Measurements from ENCODE around the gene TMEM270. TPM values are rescaled to one million over a fixed set of nuclear protein-coding genes. Genes with fewer than 3 reads are reported as not detected.

Gene TMEM270
- total and polyA plus RNA-seq, 10 of the 15 experiments (the other 5 are each of a cell fraction or from before 2014, with no cell fraction given), result not detected

DNA sequence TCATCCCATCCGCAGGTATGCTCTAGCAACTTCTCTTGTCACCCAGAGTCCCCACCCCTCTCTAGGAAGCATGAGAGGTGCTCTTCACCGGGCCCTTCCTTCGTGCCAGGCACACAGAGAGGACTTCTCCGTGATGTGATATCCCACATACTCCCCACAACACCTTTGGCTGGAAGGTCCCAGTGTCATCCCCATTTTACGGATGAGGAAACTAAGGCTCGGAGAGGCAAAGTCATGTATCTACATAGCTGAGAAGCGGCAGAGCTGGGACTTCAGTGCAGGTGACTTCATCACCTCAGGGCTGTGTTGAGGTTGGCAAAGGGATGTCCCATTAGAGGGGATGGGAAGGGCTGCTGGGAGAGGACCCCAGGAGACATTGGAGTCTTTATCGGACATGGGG lies 15.4 kb downstream of the TMEM270 start:
- in situ Hi-C loops (cut with MboI) (no loop called here), intact Hi-C loops (cut with micrococcal nuclease; ENCODE audit: unreplicated experiment) (no loop called here)
- Histone ChIP-seq H3K36me3 (ENCODE audit: control insufficient read depth in 2 of 2, insufficient read depth in 2 of 2, low read length in 1 of 2) (no peaks in the 10 kb centered on the region), H3K79me2 (ENCODE audit: control insufficient read depth, insufficient read depth, low read length) (no peaks in the 10 kb centered on the region), H3K9ac (ENCODE audit: control insufficient read depth, insufficient read depth, low read length) (no peak overlapping the region), H3K4me2 (ENCODE audit: control insufficient read depth, insufficient read depth) (no peak overlapping the region), H3K4me3 (no peak overlapping the region), H4K20me1 (ENCODE audit: control insufficient read depth, insufficient read depth) (no peaks in the 10 kb centered on the region), H3K9me3 (replicated peaks; ENCODE audit: control insufficient read depth, insufficient read depth, low read length) (no peaks in the 10 kb centered on the region), H3K27ac (ENCODE audit: control insufficient read depth, insufficient read depth) (no peak overlapping the region), H3K27me3 (replicated peaks in 1 of 2; ENCODE audit: control insufficient read depth in 2 of 2, insufficient read depth in 2 of 2, low read length in 1 of 2) (no peaks in the 10 kb centered on the region; a peak in 2 of 4 replicates), H2AFZ (ENCODE audit: control insufficient read depth, low read depth, low read length) (no peak overlapping the region), H3K4me1 (ENCODE audit: control insufficient read depth, insufficient read depth, low read length) (no peaks in the 10 kb centered on the region)
- ChIA-PET SMC1A (ENCODE audit: uncharacterized antibody, unreplicated experiment) (no interaction called here), POLR2A (no interaction called here), CTCF (no interaction called here), RAD21 (ENCODE audit: unreplicated experiment) (no interaction called here)
- BruUV-seq (replicated peaks), result no TSS peak
- TF ChIP-seq, protein P1, sequence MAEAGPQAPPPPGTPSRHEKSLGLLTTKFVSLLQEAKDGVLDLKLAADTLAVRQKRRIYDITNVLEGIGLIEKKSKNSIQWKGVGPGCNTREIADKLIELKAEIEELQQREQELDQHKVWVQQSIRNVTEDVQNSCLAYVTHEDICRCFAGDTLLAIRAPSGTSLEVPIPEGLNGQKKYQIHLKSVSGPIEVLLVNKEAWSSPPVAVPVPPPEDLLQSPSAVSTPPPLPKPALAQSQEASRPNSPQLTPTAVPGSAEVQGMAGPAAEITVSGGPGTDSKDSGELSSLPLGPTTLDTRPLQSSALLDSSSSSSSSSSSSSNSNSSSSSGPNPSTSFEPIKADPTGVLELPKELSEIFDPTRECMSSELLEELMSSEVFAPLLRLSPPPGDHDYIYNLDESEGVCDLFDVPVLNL (IDR thresholded peaks at IDR 0.05; ENCODE audit: low read depth, low read length), result no peak
- TF ChIP-seq BMI1 (IDR thresholded peaks at IDR 0.05; ENCODE audit: borderline replicate concordance), result no peak
- no peak for TF ChIP-seq DPF2 (IDR thresholded peaks at IDR 0.05)
- TF ChIP-seq, protein P2, sequence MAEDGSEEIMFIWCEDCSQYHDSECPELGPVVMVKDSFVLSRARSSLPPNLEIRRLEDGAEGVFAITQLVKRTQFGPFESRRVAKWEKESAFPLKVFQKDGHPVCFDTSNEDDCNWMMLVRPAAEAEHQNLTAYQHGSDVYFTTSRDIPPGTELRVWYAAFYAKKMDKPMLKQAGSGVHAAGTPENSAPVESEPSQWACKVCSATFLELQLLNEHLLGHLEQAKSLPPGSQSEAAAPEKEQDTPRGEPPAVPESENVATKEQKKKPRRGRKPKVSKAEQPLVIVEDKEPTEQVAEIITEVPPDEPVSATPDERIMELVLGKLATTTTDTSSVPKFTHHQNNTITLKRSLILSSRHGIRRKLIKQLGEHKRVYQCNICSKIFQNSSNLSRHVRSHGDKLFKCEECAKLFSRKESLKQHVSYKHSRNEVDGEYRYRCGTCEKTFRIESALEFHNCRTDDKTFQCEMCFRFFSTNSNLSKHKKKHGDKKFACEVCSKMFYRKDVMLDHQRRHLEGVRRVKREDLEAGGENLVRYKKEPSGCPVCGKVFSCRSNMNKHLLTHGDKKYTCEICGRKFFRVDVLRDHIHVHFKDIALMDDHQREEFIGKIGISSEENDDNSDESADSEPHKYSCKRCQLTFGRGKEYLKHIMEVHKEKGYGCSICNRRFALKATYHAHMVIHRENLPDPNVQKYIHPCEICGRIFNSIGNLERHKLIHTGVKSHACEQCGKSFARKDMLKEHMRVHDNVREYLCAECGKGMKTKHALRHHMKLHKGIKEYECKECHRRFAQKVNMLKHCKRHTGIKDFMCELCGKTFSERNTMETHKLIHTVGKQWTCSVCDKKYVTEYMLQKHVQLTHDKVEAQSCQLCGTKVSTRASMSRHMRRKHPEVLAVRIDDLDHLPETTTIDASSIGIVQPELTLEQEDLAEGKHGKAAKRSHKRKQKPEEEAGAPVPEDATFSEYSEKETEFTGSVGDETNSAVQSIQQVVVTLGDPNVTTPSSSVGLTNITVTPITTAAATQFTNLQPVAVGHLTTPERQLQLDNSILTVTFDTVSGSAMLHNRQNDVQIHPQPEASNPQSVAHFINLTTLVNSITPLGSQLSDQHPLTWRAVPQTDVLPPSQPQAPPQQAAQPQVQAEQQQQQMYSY (CRISPR knock-in tag; IDR thresholded peaks at IDR 0.05), result no peak
- TF ChIP-seq, protein P3, sequence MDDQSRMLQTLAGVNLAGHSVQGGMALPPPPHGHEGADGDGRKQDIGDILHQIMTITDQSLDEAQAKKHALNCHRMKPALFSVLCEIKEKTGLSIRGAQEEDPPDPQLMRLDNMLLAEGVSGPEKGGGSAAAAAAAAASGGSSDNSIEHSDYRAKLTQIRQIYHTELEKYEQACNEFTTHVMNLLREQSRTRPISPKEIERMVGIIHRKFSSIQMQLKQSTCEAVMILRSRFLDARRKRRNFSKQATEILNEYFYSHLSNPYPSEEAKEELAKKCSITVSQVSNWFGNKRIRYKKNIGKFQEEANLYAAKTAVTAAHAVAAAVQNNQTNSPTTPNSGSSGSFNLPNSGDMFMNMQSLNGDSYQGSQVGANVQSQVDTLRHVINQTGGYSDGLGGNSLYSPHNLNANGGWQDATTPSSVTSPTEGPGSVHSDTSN (IDR thresholded peaks at IDR 0.05; ENCODE audit: insufficient replicate concordance, low read depth, low read length), result no peak
- TF ChIP-seq NFYA (IDR thresholded peaks at IDR 0.05; ENCODE audit: borderline replicate concordance, low read depth, low read length), result no peak
- TF ChIP-seq, protein P4, sequence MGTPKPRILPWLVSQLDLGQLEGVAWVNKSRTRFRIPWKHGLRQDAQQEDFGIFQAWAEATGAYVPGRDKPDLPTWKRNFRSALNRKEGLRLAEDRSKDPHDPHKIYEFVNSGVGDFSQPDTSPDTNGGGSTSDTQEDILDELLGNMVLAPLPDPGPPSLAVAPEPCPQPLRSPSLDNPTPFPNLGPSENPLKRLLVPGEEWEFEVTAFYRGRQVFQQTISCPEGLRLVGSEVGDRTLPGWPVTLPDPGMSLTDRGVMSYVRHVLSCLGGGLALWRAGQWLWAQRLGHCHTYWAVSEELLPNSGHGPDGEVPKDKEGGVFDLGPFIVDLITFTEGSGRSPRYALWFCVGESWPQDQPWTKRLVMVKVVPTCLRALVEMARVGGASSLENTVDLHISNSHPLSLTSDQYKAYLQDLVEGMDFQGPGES (IDR thresholded peaks at IDR 0.05), result no peak
- TF ChIP-seq ETV6 (conservative IDR thresholded peaks at IDR 0.05 in 1 of 2, IDR thresholded peaks at IDR 0.05 in 1 of 2; ENCODE audit: borderline replicate concordance in 1 of 2, low read depth in 1 of 2), result no peak
- WGBS (ENCODE audit: insufficient coverage, insufficient replicate concordance, low lambda C conversion rate, missing lambda C conversion rate), result 58% methylated on average over 8 of the region's 8 CpGs
- ATAC-seq (no peak), DNase-seq (ENCODE audit: low read depth, low spot score) (no peak), FAIRE-seq (no peak)
